HG03378 (cell line): Measurements from ENCODE around the gene LRCOL1.

Source experiments
- ATAC-seq: cut with Tn5 transposase; IDR thresholded peaks from one replicate; pipeline ENCODE4 v1.9.1; 2021; ENCODE audit warnings: mild to moderate bottlenecking, moderate library complexity; ENCODE audit not compliant: unreplicated experiment

LRCOL1 gene

DNA sequence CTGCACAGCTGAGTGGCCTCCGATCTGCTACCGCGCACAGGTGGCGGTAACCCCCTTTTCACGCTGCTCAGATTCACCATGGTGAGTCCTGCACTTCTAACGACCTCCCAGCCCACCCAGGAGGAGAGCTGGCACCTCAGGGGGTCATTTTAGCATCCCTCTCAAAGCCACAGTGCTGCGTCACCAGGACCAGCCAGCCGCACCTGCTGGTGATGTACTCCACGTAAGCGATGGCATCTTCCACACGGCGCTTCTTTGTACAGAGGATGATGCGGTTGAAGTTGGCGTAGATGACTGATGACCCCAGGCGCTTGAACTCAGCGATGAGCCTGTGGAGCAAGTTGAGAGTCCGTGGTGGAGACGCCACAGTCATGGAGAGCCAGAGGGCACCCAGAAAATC is 27.4 kb upstream of the LRCOL1 start:
- ATAC-seq = no peak

DNA sequence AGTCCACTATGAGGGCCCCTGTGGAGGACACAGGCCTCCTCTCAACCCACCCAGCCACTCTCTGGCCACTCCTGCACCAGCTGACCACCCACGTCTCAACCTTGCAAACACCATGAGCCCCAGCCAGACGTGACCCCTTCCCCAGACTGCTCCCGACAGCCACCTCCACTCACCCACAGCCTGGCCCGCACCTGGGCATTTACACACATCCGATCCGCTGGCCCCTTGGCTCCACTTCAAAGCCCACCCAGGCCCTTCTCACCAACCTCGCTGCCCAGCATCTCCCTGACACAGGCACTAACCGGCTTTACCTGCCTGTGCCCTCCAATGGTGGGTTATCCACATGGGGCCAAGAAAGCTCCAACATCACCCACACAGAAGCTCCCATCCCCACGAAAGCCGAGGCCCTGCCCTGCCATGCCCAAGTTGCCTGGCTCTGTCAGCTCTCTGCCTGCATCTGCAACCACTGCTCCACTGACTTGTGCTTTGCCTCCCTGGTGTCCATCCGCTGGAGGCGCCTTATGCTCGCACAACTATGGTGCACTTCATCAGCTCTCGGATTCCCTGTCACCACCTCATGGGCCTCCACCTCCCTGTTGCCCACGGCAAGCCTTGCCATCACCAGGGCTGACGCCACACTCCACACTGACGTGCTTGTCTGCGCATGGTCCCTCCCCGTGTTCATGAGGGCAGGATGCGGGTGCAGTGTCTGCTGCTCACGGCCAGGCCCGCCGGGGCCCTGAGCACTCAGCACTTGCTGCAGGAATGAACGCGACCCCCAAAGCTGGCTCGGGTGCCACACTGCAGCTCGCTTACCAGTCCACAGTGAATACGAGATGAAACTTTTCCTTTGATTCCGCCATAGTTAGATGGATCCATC is 24.9 kb upstream of the LRCOL1 start:
- no peak for ATAC-seq

DNA sequence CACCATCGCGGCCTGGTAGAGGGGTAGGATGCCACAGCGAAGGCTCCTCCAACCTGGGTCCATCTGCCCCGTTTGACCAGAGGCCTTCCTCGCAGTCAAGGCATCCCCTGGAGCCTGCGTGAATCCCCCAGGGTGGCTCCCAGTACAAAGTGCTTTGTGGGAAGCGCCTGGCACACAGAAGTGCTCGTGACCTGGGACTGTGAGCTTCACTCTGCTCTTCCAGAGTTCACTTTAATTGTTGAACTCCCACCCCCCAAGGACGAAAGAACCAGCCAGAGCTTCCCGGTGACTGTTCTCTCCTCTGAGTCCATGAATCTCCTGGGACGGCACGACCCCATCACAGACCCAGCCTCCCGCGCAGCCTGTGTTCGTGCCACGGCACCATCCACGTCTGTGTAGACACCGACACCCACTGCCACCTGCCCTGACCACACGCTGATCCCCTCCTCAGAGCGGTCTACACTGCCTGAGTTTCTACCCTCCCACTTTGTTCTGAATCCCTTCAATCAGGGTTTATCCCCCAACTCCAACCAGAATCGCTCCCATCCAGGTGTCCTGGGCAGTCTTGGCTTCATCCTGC is 24.1 kb upstream of the LRCOL1 start:
- ATAC-seq = no peak

DNA sequence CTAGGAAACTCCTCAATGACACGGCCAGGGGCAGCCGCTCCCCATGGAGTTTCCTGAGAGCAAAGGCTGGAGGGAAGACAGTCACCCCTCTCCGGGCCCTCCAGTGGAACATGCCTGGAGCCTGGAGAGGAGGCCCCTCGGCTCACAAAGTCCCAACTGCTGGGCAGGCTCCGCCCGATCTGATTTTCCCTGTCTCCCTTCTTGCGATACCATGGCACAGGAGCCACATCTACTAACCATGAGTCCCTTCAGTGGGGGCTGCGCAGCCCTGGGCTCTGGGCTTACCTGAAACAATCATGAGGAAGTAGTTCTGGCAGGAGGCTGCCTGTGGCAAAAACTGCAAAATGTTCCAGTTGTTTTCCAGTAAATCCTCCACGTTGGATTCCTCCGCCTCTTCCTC is 23.5 kb upstream of the LRCOL1 start:
- ATAC-seq = no peak

DNA sequence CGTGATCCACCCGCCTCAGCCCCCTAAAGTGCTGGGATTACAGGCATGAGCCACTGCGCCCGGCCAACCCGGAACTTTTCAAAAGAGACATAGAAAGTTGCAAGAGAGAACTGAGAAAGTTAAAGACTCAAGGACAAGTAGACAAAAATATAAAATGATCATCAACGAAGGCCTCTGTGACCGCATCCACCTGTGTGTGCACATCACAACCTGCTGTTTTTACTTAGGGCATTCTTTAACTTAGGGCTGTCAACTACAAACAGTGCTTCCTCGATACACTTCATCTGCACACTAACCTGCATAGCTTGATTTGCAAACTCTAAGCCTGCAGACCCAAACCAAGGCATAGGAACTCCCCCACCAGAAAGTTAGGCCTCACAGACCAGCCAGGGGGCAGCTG is 23.0 kb upstream of the LRCOL1 start:
- ATAC-seq = no peak

DNA sequence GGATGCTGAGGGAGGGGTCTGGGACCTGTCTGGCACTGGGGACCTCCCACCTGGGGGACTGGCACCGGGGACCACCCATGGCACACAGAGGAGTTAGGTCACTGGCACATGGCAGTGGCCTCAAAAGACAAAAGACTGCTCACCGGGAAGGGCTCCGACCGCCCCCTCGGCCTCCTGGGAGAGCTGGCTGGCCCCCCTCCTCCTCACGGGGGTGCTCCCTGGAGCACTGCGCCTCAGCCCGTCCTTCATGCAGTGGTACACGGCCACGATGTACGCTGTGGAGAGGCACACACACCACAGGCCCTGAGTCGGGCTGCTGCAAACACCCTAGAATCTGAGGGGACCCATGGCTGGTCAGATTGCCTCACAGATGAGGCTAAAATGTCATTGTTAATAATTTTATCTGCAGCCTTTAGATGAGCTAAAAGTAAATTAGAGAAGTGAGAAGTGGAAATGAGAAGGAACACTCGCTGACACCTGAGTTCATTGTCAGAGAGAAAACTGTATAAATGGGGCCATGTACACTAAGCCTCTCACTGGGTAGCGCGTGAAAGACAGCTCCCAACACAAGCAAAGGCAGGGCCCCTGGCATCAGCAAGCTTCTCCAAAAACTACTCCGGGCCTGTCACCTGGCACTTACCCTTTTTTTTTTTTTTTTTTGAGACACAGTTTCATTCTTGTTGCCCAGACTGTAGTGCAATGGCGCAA is 22.3 kb upstream of the LRCOL1 start:
- no peak for ATAC-seq

DNA sequence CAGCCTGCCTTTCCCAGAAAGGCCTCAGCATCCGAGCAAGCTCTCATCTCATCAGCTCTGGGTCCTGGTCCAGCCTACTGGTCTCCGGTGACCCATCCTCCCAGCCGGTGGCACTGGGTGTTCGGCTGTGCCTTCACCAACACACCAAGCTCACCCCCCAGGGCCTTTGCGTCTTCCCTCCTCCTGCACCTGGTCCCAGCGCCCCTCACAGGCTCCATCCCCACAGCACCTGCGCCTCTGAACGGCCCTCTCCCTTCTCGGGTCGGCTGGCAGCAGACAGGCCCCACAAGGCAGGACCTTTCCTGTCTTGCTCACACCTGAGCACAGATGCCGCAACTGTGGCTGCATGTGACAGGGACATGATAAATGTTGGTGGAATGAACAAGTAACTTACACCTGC is 21.3 kb upstream of the LRCOL1 start:
- no peak for ATAC-seq

DNA sequence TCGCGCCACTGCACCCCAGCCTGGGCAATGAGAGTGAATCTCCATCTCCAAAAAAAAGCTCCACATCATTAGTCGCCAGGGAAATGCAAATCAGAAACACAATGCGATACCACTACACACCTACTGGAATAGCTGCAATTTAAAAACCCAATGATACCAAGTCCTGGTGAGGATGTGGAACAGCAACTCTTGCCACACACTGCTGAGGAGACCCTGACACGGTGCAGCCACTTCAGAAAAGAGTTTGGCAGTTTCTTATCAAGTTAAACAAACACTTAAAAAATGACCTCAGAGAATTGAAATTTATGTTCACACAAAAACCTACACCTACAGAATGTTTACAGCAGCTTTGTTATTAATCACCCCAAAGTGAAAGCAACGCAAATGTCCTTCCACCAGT is 20.3 kb upstream of the LRCOL1 start:
- no peak for ATAC-seq

DNA sequence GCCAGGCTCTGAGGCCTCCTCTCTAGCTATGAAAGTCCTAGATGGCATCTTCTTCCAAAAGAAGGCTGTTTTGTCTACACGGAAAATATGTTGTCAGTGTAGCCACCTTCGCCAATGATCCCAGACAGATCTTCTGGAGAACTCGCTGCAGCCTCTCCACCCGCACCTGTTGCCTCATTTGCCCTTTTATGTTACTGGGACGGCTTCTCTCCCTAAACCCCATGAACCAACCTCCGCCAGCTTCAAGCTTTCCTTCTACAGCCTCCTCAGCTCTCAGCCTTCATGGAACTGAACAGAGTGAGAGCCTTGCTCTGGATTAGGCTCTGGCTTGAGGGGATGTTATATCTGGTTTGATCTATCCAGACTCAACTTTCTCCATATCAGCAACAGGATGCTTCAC is 18.9 kb upstream of the LRCOL1 start:
- ATAC-seq = no peak

DNA sequence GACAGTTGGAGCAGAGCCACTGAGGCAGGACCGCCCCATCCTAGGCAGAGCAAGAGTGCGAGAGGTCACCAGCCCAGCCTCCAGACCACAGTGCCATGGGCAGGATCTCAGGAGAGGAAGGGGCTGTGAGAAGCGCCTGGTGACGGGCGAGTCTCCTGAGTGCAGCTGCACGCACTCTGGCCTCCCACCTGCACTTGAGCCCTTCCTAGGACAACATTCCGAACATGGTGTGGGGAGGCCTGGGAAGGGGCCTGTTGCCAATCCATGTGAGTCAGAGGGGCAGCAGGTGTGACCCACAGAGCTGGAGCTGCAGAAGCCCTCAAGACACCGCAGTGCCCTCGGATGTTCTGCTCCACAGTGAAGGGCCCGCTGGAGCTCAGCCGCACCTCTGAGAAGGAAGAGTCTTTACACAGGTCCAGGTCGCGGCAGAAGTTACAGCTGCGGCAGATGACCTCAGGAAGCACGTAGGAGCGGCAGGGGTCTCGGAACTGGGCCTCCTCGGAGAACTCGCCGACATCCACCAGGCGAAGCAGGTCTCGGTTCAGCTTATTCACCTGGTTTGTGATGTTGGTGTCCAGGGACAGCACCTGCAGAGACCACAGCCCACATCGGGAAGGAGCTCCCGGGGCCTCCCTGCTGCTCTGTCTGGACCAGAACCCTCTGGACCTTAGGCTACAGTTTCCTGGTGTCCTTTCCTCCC is 15.5 kb upstream of the LRCOL1 start:
- ATAC-seq = no peak

DNA sequence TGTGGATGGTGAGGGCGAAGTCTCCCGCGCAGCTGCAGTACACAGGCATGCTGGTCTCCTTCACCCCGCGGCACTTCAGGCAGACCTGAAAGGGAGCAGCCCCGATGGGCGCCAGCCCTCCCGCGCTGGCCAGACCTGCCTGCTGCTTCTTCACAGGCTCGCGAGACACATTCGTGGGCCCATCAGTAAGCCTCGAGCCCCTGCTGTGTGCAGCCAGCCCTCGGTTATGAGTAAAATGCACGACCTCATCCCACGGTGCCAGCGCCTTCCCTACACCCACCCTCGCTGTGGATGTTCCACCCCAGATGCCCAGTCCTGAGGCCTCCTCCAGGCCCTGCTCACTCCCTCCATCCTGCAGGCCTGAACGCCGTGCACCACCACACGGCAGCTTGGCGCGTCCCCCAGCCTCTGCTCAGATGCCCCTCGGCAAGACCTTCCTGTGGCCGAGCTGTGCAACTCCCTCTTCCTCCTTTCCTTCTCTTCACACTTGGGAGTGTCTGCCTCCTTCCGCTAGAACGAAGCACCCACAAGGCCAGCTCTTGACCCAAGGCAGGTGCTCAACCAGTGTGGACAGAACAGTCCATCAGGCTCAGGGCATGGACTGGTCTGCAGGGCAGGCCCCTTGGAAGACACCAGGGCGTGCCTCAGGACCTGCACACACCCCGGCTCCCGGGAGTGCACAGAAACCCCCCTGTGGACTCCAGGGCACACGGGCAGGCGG is 14.7 kb upstream of the LRCOL1 start:
- ATAC-seq = no peak

DNA sequence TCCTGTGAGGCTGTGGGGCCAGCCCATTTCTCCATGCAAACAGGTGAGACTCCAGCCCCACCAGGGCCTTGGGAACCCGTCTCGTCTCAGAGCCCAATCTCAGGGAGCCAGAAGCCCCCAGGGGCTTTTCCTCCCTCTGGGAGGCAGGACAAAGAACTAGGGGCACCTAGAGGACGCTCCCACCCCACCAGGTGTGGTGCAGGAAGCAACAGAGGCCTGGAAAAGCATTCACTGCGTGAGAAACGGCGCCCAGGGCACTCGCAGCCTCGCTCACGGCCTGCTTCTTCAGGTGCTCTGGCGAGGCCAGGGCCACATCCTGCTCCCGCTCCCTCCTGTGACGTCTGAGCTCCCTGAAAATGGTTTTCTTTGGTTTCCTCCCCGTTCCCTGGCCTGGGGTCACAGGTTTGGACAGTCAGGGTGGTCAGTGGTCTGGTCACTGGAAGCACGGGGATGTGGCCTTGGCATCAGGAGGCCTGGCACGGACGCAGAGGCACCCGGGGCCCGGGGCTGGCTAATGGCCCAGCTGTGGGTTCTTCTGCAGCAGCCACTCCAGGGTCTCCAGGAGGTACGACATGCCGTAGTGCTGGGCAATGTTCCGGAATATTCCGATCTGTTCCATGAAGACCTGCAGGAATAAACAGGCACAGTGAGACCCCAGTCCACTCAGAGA is 13.9 kb upstream of the LRCOL1 start:
- no peak for ATAC-seq

DNA sequence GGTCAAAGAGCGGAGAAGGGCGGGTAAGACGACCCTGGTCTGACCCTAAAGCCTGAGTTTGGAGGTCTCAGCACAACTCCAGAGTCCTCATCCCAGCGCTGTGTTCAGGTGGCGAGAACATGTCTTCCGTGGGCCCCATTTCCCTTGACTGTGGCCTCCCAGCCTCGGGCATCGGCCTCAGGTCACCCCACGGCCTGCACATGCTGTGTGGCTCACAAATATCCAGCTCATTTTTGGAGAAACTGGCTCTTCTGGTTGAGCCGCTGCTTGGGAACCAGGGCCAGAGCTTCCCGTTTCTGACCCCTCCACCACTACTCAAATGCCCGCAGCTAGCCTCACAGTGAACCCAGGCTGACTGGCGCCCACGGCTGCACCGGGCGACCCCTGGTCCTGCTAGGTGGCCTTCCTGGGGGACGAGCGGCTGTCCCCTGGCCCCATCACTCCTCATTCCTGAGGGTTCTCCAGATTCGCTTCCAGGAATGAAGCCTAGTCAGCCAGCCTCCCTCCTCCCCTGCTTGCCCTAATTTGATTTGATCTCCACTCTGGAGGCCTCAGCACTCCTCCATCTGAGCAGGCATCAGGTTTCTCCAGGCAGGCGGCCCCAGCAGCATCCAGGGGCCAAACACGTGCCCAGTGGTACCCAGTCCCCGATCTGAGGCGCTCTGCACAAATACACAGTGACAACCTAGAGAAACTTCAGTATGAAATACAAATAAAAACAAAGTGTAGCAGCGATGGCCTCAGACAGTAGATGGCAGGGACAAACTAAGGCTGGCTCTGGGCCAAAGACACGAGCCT is 12.9 kb upstream of the LRCOL1 start:
- no peak for ATAC-seq

DNA sequence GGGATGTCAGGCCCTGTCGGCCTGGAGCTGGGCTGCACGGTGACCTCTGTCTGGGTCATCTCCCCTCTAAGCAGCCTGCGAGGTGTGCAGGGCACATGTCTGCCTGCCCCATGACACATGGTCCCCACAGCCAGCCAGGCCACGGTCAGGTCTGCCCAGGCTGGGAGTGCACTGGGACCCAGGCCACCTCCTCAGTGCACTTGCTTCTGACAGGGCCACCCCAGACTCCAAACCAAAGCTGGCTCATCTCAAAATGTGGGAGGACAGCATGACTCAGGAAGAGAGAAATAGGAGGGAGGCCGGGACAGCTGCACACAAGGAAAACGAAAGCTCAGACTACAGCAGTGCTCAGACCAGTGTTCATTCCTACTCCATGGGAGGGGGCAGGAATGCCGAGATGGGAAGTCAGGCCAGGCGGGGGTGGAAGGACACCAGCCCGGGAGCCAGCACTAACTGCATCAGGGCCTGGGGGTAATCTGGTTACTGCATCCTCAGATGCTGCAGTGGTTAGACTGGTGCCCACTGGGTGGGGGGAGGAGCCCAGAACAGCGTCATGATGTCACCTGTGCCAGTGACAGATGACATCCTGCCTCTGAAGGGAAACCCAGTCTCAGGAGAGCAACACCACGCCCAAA is 12.2 kb upstream of the LRCOL1 start:
- ATAC-seq = no peak

DNA sequence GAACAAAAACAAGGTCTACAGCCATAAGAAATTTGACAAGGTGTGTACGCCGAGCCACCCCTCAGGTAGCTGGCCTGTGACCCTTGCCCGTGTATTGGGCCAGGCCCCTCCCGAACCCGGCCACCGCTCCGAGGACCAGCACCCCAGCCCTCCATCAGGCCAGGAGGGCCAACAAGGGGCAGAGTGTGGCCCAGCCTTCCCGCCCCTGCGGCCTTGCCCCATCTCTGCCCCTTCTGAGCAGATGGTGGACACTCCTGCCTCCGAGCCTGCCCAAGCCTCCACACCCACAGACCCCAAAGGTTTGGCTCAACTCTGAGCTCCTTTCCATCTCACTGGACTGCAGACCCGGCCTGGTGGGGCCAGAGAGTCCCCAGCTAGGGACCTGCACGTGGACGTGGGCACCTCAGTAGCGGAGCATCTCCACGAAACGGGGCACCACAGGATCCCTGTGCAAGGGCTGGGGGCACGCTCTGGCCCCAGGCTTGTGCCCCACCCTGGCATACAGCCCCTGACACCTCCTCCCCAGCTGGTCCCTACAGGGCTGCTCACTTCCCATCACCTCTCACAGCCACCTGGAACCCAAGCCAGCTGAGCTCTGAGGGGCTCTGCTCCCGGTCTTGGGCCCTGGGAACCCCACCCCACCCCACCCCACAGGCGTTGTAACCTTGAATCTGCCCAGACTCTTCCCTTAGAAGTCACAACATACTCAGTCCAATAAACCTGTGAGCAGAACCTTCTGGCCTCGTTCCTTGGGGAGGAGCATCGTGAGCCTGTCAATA is 11.5 kb upstream of the LRCOL1 start:
- ATAC-seq = no peak

DNA sequence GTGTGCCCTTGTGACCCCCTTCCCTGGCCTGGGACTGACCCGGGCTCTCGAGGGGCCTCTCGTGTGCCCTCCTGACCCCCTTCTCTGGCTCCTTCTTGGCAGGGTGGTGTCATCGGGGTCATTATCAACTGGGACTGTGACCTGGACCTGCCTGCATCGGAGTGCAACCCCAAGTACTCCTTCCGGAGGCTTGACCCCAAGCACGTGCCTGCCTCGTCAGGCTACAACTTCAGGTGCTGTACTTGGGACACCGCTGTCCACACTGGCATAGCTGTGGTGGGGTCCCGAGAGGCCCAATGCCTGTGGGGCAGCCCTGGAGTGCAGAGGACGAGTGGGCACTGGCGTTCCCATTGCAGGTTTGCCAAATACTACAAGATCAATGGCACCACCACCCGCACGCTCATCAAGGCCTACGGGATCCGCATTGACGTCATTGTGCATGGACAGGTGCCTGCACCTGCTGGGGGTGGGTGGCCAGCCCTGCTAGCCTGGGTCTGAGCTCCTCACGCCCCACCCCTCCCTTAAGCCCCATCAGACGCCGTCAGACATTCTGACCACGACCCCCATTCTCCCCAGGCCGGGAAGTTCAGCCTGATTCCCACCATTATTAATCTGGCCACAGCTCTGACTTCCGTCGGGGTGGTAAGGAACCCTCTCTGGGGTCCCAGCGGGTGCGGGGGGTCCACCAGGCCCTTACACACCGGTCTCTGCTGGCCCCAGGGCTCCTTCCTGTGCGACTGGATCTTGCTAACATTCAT is 10.7 kb upstream of the LRCOL1 start:
- no peak for ATAC-seq

DNA sequence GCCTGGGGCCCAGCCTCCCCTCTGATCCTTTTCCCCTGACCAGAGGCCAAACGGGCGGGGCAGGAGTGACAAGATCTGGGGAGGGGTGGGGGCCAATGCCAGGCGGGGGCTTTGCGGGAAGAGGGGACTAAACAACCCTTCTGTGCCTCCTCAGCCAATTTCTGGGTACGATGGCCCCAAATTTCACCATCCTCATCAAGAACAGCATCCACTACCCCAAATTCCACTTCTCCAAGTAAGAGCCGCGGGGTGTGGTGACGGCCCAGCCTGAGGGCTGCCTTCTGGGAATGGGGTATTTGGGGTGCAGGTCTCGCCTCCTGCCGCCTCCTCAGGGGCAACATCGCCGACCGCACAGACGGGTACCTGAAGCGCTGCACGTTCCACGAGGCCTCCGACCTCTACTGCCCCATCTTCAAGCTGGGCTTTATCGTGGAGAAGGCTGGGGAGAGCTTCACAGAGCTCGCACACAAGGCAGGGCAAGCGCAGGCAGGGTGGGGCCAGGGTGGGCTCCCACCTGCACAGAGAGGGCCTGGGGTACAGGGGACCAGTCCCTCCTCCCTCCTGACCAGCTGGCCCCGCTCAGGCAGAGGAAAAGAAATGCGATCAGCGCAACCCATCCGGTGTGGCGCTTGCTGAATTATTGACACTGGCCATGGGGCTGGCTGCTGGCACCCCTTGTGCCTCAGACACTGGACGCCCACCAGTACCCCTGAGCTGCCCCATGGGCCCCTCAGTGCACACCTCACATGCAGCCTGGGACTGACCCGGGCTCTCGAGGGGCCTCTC is 9.9 kb upstream of the LRCOL1 start:
- ATAC-seq = no peak
